Uterus (tissue), 4 donors: Measurements from ENCODE around the gene KIF26A. TPM values are rescaled to one million over a fixed set of nuclear protein-coding genes. Genes with fewer than 3 reads are reported as not detected.

ENCODE experiments used
- DNase-seq, 2 donors: peaks; one replicate each; pipeline ENCODE4 v3.0.0-alpha.2; 2019 to 2020
- H3K27ac ChIP-seq, 2 donors: fragments of 200-600 bp; sonication (generic); 1 replicate in 1 of 2; 2 replicates in 1 of 2; pipeline ENCODE4 v1.5.1; 2016 to 2018
- H3K27me3 ChIP-seq, 2 donors: fragments of 200-600 bp; sonication (generic); one replicate each; pipeline ENCODE4 v1.5.1; 2018 to 2019; ENCODE audit warnings: control low read depth in 1 of 2
- H3K36me3 ChIP-seq, 2 donors: fragments of 200-600 bp; sonication (generic); one replicate each; pipeline ENCODE4 v1.5.1; 2019; ENCODE audit warnings: control low read depth in 1 of 2
- H3K4me1 ChIP-seq, 2 donors: fragments of 200-600 bp; sonication (generic); one replicate each; pipeline ENCODE4 v1.5.1; 2018 to 2019; ENCODE audit warnings: control low read depth in 1 of 2
- H3K4me3 ChIP-seq, 2 donors: fragments of 200-600 bp; sonication (generic); 1 replicate in 1 of 2; 2 replicates in 1 of 2; pipeline ENCODE4 v1.5.1; 2018 to 2019; ENCODE audit warnings: mild to moderate bottlenecking in 1 of 2
- H3K9me3 ChIP-seq, 2 donors: fragments of 200-600 bp; sonication (generic); one replicate each; pipeline ENCODE4 v1.5.1; 2019; ENCODE audit warnings: control low read depth in 1 of 2
- CTCF ChIP-seq, 4 experiments: fragments of 200-600 bp in 2 of 4; fragments of 450-650 bp in 2 of 4; sonication (generic) in 2 of 4; IDR thresholded peaks; one replicate each; pipeline ENCODE4 v1.5.1; 2016 to 2019; ENCODE audit warnings: antibody characterized with exemption in 4 of 4, mild to moderate bottlenecking in 2 of 4, moderate library complexity in 1 of 4
- POLR2A ChIP-seq, 2 donors: fragments of 450-650 bp; IDR thresholded peaks; one replicate each; pipeline ENCODE4 v1.6.1; 2016; ENCODE audit warnings: antibody characterized with exemption in 2 of 2, mild to moderate bottlenecking in 1 of 2, moderate library complexity in 1 of 2
- intact Hi-C: fragments of 100-400 bp; cut with DNase I; formaldehyde crosslinking; loops from one replicate; pipeline ENCODE4 v1.15.1; 2023; ENCODE audit warnings: low total_unique reads
- total RNA-seq, 4 donors: library from RNA; depleted of rRNA in 3 of 4; stranded (reverse); fragments of >200 nt in 3 of 4; gene quantifications; one replicate each; pipeline versions ENCODE4 v1.1.0 to v1.2.4, GENCODE V29; 2014 to 2023
- donor health status: DM: yes; HTN: yes; CAD: no.

Gene KIF26A
- total RNA-seq, 4 donors from 2014 or later, result 4.1 to 10.5 (median 7.5) TPM

GRCh38 chr14:104217486-104218360 is 79.3 kb downstream of the KIF26A start:
- H3K4me3 ChIP-seq, result no peak overlapping the region
- DNase-seq, result no peak
- intact Hi-C loops, result no loop called here
- no peaks in the 10 kb centered on the region for H3K36me3 ChIP-seq
- no peaks in the 10 kb centered on the region for H3K9me3 ChIP-seq
- H3K4me1 ChIP-seq, result no peaks in the 10 kb centered on the region
- TF ChIP-seq CTCF (IDR thresholded peaks at IDR 0.05), result no peak
- no peak for TF ChIP-seq POLR2A (IDR thresholded peaks at IDR 0.05)
- H3K27me3 ChIP-seq, result no peaks in the 10 kb centered on the region
- H3K27ac ChIP-seq, result no peak overlapping the region

- intact Hi-C loops, result no loop called here
- Histone ChIP-seq H3K27me3 (no peaks in the 10 kb centered on the region), H3K27ac (no peak overlapping the region), H3K4me3 (no peak overlapping the region), H3K9me3 (no peaks in the 10 kb centered on the region), H3K4me1 (no peaks in the 10 kb centered on the region), H3K36me3 (no peaks in the 10 kb centered on the region)
- TF ChIP-seq CTCF (IDR thresholded peaks at IDR 0.05), result no peak
- DNase-seq, result no peak
Measured at GRCh38 chr14:104218361-104219180, 80.2 kb downstream of the KIF26A start.

GRCh38 chr14:104219731-104220214 is 81.4 kb downstream of the KIF26A start:
- Histone ChIP-seq H3K36me3 (no peaks in the 10 kb centered on the region), H3K4me1 (no peaks in the 10 kb centered on the region), H3K27ac (no peak overlapping the region), H3K9me3 (no peaks in the 10 kb centered on the region), H3K4me3 (no peak overlapping the region), H3K27me3 (no peaks in the 10 kb centered on the region)
- DNase-seq, result no peak
- intact Hi-C loops, result no loop called here
- no peak for TF ChIP-seq POLR2A (IDR thresholded peaks at IDR 0.05)
- TF ChIP-seq CTCF (IDR thresholded peaks at IDR 0.05), result no peak

GRCh38 chr14:104220215-104221070 is 82.1 kb downstream of the KIF26A start:
- no peak overlapping the region for H3K27ac ChIP-seq
- H3K27me3 ChIP-seq, result no peaks in the 10 kb centered on the region
- intact Hi-C loops, result no loop called here

More at GRCh38 chr14:104220215-104221070, 82.1 kb downstream of the KIF26A start:
- no peaks in the 10 kb centered on the region for H3K4me1 ChIP-seq
- no peaks in the 10 kb centered on the region for H3K9me3 ChIP-seq
- H3K36me3 ChIP-seq, result no peaks in the 10 kb centered on the region
- no peak overlapping the region for H3K4me3 ChIP-seq
- TF ChIP-seq POLR2A (IDR thresholded peaks at IDR 0.05), result no peak
- no peak for TF ChIP-seq CTCF (IDR thresholded peaks at IDR 0.05)
- DNase-seq, result no peak
